Measurements from ENCODE around the gene PHEX. TPM values are rescaled to one million over a fixed set of nuclear protein-coding genes. Genes with fewer than 3 reads are reported as not detected.

Gene PHEX
- total RNA-seq, 1 donor from 2014 or later: 1.1 TPM

GRCh38 chrX:21991504-21991903 is 40.6 kb upstream of the PHEX start:
- no peak for DNase-seq (ENCODE audit: low spot score)
- H3K9me3 Mint-ChIP-seq (ENCODE audit: low read depth): no peaks in the 10 kb centered on the region
- no peak for TF ChIP-seq CTCF (IDR thresholded peaks at IDR 0.05)
- H3K4me3 Mint-ChIP-seq (ENCODE audit: unreplicated experiment): no peak overlapping the region
- peaks cover 35% of the 10 kb centered on the region for H3K36me3 Mint-ChIP-seq (ENCODE audit: low read depth)
- H3K4me1 Mint-ChIP-seq (ENCODE audit: low read depth): peaks cover 10% of the 10 kb centered on the region
- no peak overlapping the region for H3K27ac Mint-ChIP-seq (ENCODE audit: unreplicated experiment)
- H3K27me3 Mint-ChIP-seq (ENCODE audit: low read depth): no peaks in the 10 kb centered on the region

GRCh38 chrX:21993265-21993664 is 38.9 kb upstream of the PHEX start:
- no peaks in the 10 kb centered on the region for H3K9me3 Mint-ChIP-seq (ENCODE audit: low read depth)
- peaks cover 12% of the 10 kb centered on the region for H3K4me1 Mint-ChIP-seq (ENCODE audit: low read depth)
- peaks cover 36% of the 10 kb centered on the region for H3K36me3 Mint-ChIP-seq (ENCODE audit: low read depth)
- H3K4me3 Mint-ChIP-seq (ENCODE audit: unreplicated experiment): no peak overlapping the region
- no peak for DNase-seq (ENCODE audit: low spot score)
- no peaks in the 10 kb centered on the region for H3K27me3 Mint-ChIP-seq (ENCODE audit: low read depth)
- no peak overlapping the region for H3K27ac Mint-ChIP-seq (ENCODE audit: unreplicated experiment)
- TF ChIP-seq CTCF (IDR thresholded peaks at IDR 0.05): no peak

- Mint-ChIP-seq H3K27me3 (ENCODE audit: low read depth) (no peaks in the 10 kb centered on the region), H3K27ac (ENCODE audit: unreplicated experiment) (peak overlapping the region; percentile 57), H3K4me1 (ENCODE audit: low read depth) (peaks cover 12% of the 10 kb centered on the region), H3K36me3 (ENCODE audit: low read depth) (peaks cover 22% of the 10 kb centered on the region), H3K9me3 (ENCODE audit: low read depth) (peaks cover 2% of the 10 kb centered on the region), H3K4me3 (ENCODE audit: unreplicated experiment) (no peak overlapping the region)
- DNase-seq (ENCODE audit: low spot score): no peak
- TF ChIP-seq CTCF (IDR thresholded peaks at IDR 0.05): no peak
These were observed 35.2 kb upstream of the PHEX start for GRCh38 chrX:21996872-21997455.

- no peak overlapping the region for H3K27ac Mint-ChIP-seq (ENCODE audit: unreplicated experiment)
- peaks cover 7% of the 10 kb centered on the region for H3K9me3 Mint-ChIP-seq (ENCODE audit: low read depth)
- DNase-seq (ENCODE audit: low spot score): no peak
- H3K27me3 Mint-ChIP-seq (ENCODE audit: low read depth): no peaks in the 10 kb centered on the region
- peaks cover 22% of the 10 kb centered on the region for H3K36me3 Mint-ChIP-seq (ENCODE audit: low read depth)
- no peak for TF ChIP-seq CTCF (IDR thresholded peaks at IDR 0.05)
- peaks cover 12% of the 10 kb centered on the region for H3K4me1 Mint-ChIP-seq (ENCODE audit: low read depth)
- no peak overlapping the region for H3K4me3 Mint-ChIP-seq (ENCODE audit: unreplicated experiment)
These were observed 34.1 kb upstream of the PHEX start for GRCh38 chrX:21998037-21998436.

GRCh38 chrX:22004866-22005265 is 27.3 kb upstream of the PHEX start:
- H3K27ac Mint-ChIP-seq (ENCODE audit: unreplicated experiment): no peak overlapping the region
- H3K4me3 Mint-ChIP-seq (ENCODE audit: unreplicated experiment): no peak overlapping the region
- H3K27me3 Mint-ChIP-seq (ENCODE audit: low read depth): no peaks in the 10 kb centered on the region
- no peak for DNase-seq (ENCODE audit: low spot score)
- H3K9me3 Mint-ChIP-seq (ENCODE audit: low read depth): peaks cover 10% of the 10 kb centered on the region
- H3K4me1 Mint-ChIP-seq (ENCODE audit: low read depth): peaks cover 3% of the 10 kb centered on the region
- TF ChIP-seq CTCF (IDR thresholded peaks at IDR 0.05): no peak
- H3K36me3 Mint-ChIP-seq (ENCODE audit: low read depth): peaks cover 37% of the 10 kb centered on the region

Measured in chondrocyte (in vitro differentiated cells).